BJ (cell line): ENCODE data around the gene PELI2. TPM values are rescaled to one million over a fixed set of nuclear protein-coding genes. Genes with fewer than 3 reads are reported as not detected.

Experiments used
- CTCF ChIA-PET: fragments of 350-600 bp; formaldehyde crosslinking; extraction: SDS; loops from one replicate; lab custom pipeline; 2021; ENCODE audit warnings: antibody characterized with exemption, inconsistent platforms; lab: Yijun Ruan, JAX
- POLR2A ChIA-PET: fragments of 300-600 bp; sonication (Branson Sonifier 250); formaldehyde crosslinking; extraction: SDS; loops from one replicate; lab custom pipeline; 2021; ENCODE audit warnings: antibody characterized with exemption; lab: Charles Lee
- DNase-seq: peaks from one replicate; pipeline ENCODE4 v3.0.0-alpha.2; 2011; ENCODE audit warnings: low read depth
- H3K27me3 ChIP-seq: 2 replicates; pipeline ENCODE4 v1.6.0; 2011; ENCODE audit warnings: low read length; ENCODE audit not compliant: control insufficient read depth, insufficient read depth
- H3K36me3 ChIP-seq: 2 replicates; pipeline ENCODE4 v1.5.1; 2011; ENCODE audit warnings: low read length; ENCODE audit not compliant: control insufficient read depth, insufficient read depth
- H3K4me3 ChIP-seq: 2 replicates; pipeline ENCODE4 v1.5.1; 2011; ENCODE audit warnings: low read depth, mild to moderate bottlenecking, control low read depth, low read length
- polyA plus RNA-seq: library from polyadenylated mRNA; depleted of rRNA; stranded (reverse); fragments of >200 nt; gene quantifications from 2 replicates; pipeline ENCODE4 v1.2.3, GENCODE V29; 2011
- TF ChIP-seq, protein P1 (sequence below): IDR thresholded peaks from 2 replicates; pipeline ENCODE4 v1.5.1; 2011; ENCODE audit warnings: low read depth, mild to moderate bottlenecking, control low read depth, inconsistent platforms, low read length, moderate library complexity; ENCODE audit not compliant: insufficient read depth

The PELI2 gene
- polyA plus RNA-seq, 1 experiment, result 10.5 TPM

DNA sequence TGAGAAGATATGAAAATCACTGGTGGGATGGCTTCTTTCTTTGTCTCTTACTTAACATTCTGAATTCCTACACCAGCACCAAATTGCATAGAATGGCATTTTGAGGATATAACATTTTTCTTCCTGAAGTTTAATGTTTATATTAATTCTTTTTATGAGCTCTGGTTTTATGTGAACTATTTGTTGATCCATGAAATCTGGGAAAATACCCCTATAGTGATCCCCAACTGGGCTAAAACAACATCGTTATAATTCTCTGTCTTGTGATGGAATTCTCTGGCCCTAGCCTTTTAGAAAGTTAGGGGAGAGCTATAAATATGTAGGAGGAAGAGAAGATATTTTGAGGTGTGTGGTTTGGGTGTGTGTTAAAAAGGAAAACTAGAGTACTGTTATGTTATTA is 29.2 kb downstream of the PELI2 start:
- Histone ChIP-seq H3K27me3 (no peaks in the 10 kb centered on the region), H3K36me3 (no peaks in the 10 kb centered on the region), H3K4me3 (no peak overlapping the region)
- ChIA-PET POLR2A (no interaction called here), CTCF (no interaction called here)
- TF ChIP-seq, protein P1, sequence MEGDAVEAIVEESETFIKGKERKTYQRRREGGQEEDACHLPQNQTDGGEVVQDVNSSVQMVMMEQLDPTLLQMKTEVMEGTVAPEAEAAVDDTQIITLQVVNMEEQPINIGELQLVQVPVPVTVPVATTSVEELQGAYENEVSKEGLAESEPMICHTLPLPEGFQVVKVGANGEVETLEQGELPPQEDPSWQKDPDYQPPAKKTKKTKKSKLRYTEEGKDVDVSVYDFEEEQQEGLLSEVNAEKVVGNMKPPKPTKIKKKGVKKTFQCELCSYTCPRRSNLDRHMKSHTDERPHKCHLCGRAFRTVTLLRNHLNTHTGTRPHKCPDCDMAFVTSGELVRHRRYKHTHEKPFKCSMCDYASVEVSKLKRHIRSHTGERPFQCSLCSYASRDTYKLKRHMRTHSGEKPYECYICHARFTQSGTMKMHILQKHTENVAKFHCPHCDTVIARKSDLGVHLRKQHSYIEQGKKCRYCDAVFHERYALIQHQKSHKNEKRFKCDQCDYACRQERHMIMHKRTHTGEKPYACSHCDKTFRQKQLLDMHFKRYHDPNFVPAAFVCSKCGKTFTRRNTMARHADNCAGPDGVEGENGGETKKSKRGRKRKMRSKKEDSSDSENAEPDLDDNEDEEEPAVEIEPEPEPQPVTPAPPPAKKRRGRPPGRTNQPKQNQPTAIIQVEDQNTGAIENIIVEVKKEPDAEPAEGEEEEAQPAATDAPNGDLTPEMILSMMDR, result no peak
- no peak for DNase-seq

DNA sequence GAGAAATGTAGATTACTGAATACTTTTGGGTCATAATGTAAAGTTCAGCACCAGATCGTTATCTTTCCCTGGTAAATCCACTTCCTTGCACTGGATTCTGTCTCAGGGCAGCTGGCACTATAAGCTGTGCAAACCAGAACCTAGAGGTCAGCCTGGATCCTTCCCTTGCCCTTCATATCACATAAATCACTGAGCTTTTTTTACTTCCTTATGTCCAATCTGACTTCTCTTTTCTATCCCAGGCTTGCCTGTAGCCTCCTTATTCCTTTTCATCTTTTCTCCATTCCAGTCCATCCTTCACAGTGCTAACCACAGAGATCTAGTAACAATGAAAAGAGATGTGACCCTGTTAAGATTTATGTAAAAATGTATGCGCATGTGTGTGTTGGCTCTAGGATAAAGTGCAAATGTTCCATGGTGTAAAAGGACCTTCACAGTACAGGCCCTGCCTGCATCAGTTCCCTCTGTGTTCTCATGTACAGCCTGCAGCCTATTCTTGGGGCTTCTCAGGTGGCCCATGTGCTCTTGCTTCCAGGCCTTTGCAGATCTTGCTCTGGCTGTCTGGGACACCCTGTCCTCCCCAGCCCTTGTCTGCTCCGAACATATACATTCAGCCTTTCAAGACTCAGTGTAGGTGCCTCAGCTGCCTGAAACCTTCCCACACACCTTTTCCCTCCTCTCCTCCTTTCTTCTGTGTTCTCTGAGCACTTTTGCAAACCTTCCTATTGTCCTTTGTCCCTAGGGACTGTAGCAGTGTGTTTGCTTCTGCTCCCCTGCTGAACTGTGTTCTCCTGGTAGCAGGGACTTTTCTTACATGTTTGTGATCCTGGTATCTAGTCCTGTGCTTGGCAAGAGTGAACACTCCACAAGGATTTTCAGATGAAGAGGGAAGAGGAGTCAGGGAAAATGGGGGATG is 30.0 kb downstream of the PELI2 start:
- TF ChIP-seq, protein P1, result no peak
- no peak for DNase-seq
- Histone ChIP-seq H3K4me3 (no peak overlapping the region), H3K27me3 (no peaks in the 10 kb centered on the region), H3K36me3 (no peaks in the 10 kb centered on the region)
- CTCF ChIA-PET, result no interaction called here
- POLR2A ChIA-PET, result no interaction called here

DNA sequence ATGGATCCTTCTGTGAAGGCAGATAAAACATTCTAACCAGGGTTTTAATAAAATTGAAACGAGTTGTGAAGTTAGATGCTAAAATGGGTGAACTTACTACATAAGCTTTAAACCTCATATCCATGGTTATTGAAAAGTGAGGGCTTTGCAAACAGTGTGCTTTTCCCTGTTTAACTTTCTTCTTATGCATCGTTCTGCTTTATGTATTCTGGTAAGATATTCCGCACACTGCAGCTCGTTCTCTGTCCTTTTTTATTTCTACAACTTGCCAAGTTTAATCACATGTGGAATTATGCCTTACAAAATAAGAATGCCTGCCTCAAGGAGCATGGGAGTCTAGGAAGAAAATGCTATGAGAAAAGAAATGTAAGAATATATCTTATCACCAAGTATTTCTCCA is 30.9 kb downstream of the PELI2 start:
- H3K27me3 ChIP-seq, result no peaks in the 10 kb centered on the region
- no peaks in the 10 kb centered on the region for H3K36me3 ChIP-seq
- ChIA-PET POLR2A (interaction anchor here (0.6 kb wide), 1 partner anchor 113 kb away, joined by 3 read pairs; no protein-coding TSS in a partner anchor), CTCF (no interaction called here)
- TF ChIP-seq, protein P1, result no peak
- no peak for DNase-seq
- no peak overlapping the region for H3K4me3 ChIP-seq

DNA sequence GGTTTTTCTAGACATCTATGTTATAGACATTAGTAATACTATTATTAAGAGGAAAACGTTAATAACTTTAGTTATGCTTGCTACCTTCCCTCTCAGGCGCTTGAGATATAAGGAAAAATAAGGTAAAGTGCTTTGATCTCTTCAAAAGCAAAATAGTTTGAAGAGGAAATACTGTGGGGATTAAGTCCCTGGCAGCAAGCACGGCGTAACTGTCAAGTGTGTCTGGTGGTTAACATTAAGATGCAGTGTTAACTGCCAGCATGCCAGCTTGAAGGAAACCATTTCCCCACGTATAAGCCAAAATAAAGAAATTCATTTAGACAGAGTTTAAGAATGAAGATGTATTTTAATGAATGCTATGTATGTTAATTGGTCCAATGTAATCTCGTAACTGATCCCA is 31.8 kb downstream of the PELI2 start:
- ChIA-PET CTCF (no interaction called here), POLR2A (no interaction called here)
- TF ChIP-seq, protein P1, result no peak
- H3K36me3 ChIP-seq, result no peaks in the 10 kb centered on the region
- no peaks in the 10 kb centered on the region for H3K27me3 ChIP-seq
- DNase-seq, result no peak
- no peak overlapping the region for H3K4me3 ChIP-seq

DNA sequence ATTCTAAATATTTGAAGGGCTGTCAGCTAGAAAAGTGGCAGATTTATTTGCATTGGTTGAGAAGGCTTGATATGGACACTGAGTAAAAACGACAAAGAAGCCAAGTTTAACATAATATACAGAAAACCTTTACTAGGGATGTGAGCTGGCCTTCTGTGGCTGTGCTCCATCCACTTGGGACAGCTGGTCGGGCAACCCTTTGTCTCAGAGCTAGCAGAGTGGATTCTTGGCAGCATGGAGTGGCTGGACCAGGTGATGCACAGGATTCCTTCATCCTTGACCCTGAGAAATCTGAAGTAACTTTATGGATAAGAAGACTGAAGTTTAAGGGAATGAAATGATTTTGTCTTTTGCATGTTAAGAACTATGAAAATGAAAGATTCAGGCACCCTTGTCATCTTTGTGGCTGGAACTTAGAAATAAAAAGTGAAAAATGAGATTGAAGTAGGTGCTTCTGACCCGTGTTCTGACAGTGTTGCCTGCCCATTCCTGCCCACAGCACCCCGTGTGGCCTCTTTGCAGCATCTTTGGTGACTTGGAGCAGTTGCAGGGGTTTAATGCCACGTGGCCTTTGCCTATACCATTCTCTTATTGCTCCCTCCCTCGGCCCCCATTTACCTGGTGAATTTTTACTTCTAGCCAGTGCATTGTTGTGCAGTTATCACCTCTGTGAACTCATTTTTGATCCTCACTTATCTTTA is 32.6 kb downstream of the PELI2 start:
- Histone ChIP-seq H3K4me3 (no peak overlapping the region), H3K36me3 (no peaks in the 10 kb centered on the region), H3K27me3 (no peaks in the 10 kb centered on the region)
- TF ChIP-seq, protein P1, result no peak
- CTCF ChIA-PET, result no interaction called here
- POLR2A ChIA-PET, result no interaction called here
- DNase-seq, result no peak
